Smooth muscle cell (in vitro differentiated cells): ENCODE measurements around the gene FCF1. TPM values are rescaled to one million over a fixed set of nuclear protein-coding genes. Genes with fewer than 3 reads are reported as not detected.

ENCODE experiments used
- DNase-seq: peaks from one replicate; lab custom pipeline; 2025; ENCODE audit not compliant: unreplicated experiment; lab: John Stamatoyannopoulos, UW
- H2AFZ ChIP-seq: fragments of 200-600 bp; sonication (generic); 2 replicates; pipeline ENCODE4 v1.6.0; 2016; ENCODE audit warnings: antibody characterized with exemption, low read depth, mild to moderate bottlenecking
- H3F3A ChIP-seq: fragments of 200-600 bp; sonication (generic); 2 replicates; pipeline ENCODE4 v1.6.0; 2017; ENCODE audit warnings: antibody characterized with exemption, low read depth
- H3K27ac ChIP-seq: fragments of 200-600 bp; sonication (generic); 2 replicates; pipeline ENCODE4 v1.5.1; 2016; ENCODE audit warnings: low read depth, mild to moderate bottlenecking
- H3K27me3 ChIP-seq: fragments of 200-600 bp; sonication (generic); 2 replicates; pipeline ENCODE4 v1.6.1; 2016; ENCODE audit warnings: low read depth, mild to moderate bottlenecking
- H3K36me3 ChIP-seq: fragments of 200-600 bp; sonication (generic); 2 replicates; pipeline ENCODE4 v1.5.1; 2016; ENCODE audit warnings: low read depth
- H3K4me1 ChIP-seq: fragments of 200-600 bp; sonication (generic); 2 replicates; pipeline ENCODE4 v1.5.1; 2016; ENCODE audit warnings: low read depth
- H3K4me2 ChIP-seq: fragments of 200-600 bp; sonication (generic); 2 replicates; pipeline ENCODE4 v1.6.0; 2016; ENCODE audit warnings: mild to moderate bottlenecking
- H3K4me3 ChIP-seq: fragments of 200-600 bp; sonication (generic); 2 replicates; pipeline ENCODE4 v1.5.1; 2016; ENCODE audit warnings: mild to moderate bottlenecking
- H3K79me2 ChIP-seq: fragments of 200-600 bp; sonication (generic); 2 replicates; pipeline ENCODE4 v1.6.0; 2016; ENCODE audit warnings: low read depth, mild to moderate bottlenecking
- H3K9ac ChIP-seq: fragments of 200-600 bp; sonication (generic); 2 replicates; pipeline ENCODE4 v1.6.0; 2016; ENCODE audit warnings: low read depth
- H3K9me3 ChIP-seq: fragments of 200-600 bp; sonication (generic); replicated peaks from 2 replicates; pipeline ENCODE4 v1.5.1; 2016; ENCODE audit warnings: low read depth
- H4K20me1 ChIP-seq: fragments of 200-600 bp; sonication (generic); 2 replicates; pipeline ENCODE4 v1.6.0; 2016; ENCODE audit warnings: low read depth
- WGBS: methylation state at CpG from one replicate; pipeline ENCODE4 v1.1.7; 2016; ENCODE audit warnings: low lambda C conversion rate; 5-methylcytosine and 5-hydroxymethylcytosine counted together
- polyA plus RNA-seq: library from polyadenylated mRNA; unstranded; fragments of >200 nt; fragmentation: Nextera tagmentation; extraction: Ambion mirVana; gene quantifications from 2 replicates; pipeline ENCODE4 v1.2.1, GENCODE V29; 2016
- total RNA-seq: library from RNA; depleted of rRNA; stranded (reverse); fragments of >200 nt; gene quantifications from 2 replicates; pipeline ENCODE4 v1.2.3, GENCODE V29; 2014
- TF ChIP-seq, protein P1 (sequence below): fragments of 200-600 bp; sonication (generic); IDR thresholded peaks from 2 replicates; pipeline ENCODE4 v1.5.1; 2017; ENCODE audit warnings: borderline replicate concordance, mild to moderate bottlenecking, antibody characterized with exemption; ENCODE audit not compliant: insufficient read depth, poor library complexity, severe bottlenecking

Gene FCF1
- total and polyA plus RNA-seq, 2 experiments from 2014 or later, result 14.6 to 36.2 TPM

DNA sequence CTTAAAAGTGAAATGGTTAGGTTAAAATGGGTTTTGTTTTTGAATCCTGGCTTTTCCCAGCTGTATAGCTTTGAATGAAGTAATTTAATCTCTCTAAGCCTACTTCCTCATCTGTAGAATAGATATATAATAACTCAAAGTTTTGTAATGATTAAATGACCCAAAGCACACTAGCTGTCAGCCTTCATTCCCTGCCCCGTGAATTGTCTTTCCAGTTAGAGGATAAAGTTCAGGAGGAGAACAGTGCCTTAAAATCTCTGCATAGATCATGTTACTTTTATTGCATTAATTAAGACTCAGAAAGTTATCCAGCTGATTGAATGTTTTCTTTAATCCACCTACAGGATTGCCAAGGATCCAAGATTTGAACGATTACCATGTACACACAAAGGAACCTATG lies 19.4 kb downstream of the FCF1 start:
- no peaks in the 10 kb centered on the region for H4K20me1 ChIP-seq
- no peak overlapping the region for H2AFZ ChIP-seq
- TF ChIP-seq, protein P1, sequence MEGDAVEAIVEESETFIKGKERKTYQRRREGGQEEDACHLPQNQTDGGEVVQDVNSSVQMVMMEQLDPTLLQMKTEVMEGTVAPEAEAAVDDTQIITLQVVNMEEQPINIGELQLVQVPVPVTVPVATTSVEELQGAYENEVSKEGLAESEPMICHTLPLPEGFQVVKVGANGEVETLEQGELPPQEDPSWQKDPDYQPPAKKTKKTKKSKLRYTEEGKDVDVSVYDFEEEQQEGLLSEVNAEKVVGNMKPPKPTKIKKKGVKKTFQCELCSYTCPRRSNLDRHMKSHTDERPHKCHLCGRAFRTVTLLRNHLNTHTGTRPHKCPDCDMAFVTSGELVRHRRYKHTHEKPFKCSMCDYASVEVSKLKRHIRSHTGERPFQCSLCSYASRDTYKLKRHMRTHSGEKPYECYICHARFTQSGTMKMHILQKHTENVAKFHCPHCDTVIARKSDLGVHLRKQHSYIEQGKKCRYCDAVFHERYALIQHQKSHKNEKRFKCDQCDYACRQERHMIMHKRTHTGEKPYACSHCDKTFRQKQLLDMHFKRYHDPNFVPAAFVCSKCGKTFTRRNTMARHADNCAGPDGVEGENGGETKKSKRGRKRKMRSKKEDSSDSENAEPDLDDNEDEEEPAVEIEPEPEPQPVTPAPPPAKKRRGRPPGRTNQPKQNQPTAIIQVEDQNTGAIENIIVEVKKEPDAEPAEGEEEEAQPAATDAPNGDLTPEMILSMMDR, result no peak
- H3K27me3 ChIP-seq, result no peaks in the 10 kb centered on the region
- H3F3A ChIP-seq, result no peaks in the 10 kb centered on the region
- WGBS, result 96% methylated on average over 2 of the region's 2 CpGs
- no peak overlapping the region for H3K27ac ChIP-seq
- H3K9ac ChIP-seq, result no peak overlapping the region
- no peak overlapping the region for H3K4me2 ChIP-seq
- no peaks in the 10 kb centered on the region for H3K79me2 ChIP-seq
- H3K36me3 ChIP-seq, result peaks cover 15% of the 10 kb centered on the region
- no peak overlapping the region for H3K4me3 ChIP-seq
- no peak for DNase-seq
- no peaks in the 10 kb centered on the region for H3K9me3 ChIP-seq
- no peaks in the 10 kb centered on the region for H3K4me1 ChIP-seq

DNA sequence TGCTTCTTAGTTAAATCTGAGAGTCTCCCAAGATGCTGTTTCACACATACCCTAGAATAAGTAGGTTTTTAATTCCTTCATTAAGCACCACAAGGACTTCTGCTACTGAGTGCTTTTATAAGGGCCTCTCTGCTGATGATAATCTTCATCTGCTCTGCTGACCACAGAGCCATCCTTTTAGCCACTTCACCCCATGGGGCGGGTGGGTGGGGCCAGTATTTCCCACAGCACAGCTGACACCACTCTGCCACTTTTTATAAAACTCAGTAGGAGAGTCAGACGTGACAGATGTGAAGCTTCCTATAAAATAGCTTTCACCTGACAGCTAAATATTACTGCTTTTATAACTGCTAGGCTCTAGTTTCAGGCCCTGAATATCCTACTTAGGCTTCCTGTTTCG lies 20.3 kb downstream of the FCF1 start:
- Histone ChIP-seq H3K4me2 (no peak overlapping the region), H3K79me2 (no peaks in the 10 kb centered on the region), H3F3A (no peaks in the 10 kb centered on the region), H3K4me3 (no peak overlapping the region), H2AFZ (no peak overlapping the region), H4K20me1 (no peaks in the 10 kb centered on the region), H3K4me1 (no peaks in the 10 kb centered on the region), H3K36me3 (peaks cover 15% of the 10 kb centered on the region), H3K9me3 (no peaks in the 10 kb centered on the region), H3K27ac (no peak overlapping the region), H3K9ac (no peak overlapping the region), H3K27me3 (no peaks in the 10 kb centered on the region)
- DNase-seq, result no peak
- 88% methylated on average over 3 of the region's 3 CpGs for WGBS
- TF ChIP-seq, protein P1, result no peak

DNA sequence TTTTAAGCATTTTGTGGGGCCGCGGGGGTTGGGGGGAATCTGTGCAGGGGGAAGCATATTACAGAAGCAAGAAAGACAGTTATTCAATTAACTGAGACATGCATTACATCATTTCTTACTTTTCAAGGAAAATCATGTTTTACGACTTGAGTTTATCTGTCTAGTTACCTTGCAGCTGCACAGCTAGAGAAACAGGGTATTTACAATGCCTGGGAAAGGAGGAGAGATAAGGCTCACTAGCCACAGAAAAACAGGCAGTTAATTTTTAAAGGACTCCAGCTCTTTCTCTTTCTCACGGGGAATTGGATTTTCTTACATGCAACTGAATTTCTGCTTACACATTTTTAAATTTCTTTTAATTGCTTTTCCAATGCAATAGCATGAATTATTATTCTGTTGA lies 22.2 kb downstream of the FCF1 start:
- no peak overlapping the region for H3K4me2 ChIP-seq
- no peaks in the 10 kb centered on the region for H3K27me3 ChIP-seq
- 76% methylated on average over 4 of the region's 4 CpGs for WGBS
- H3K27ac ChIP-seq, result no peak overlapping the region
- TF ChIP-seq, protein P1, result no peak
- H4K20me1 ChIP-seq, result no peaks in the 10 kb centered on the region
- H3K36me3 ChIP-seq, result peaks cover 15% of the 10 kb centered on the region
- H3K9me3 ChIP-seq, result no peaks in the 10 kb centered on the region
- H3F3A ChIP-seq, result no peaks in the 10 kb centered on the region
- H3K4me1 ChIP-seq, result no peaks in the 10 kb centered on the region
- H3K4me3 ChIP-seq, result no peak overlapping the region
- no peak overlapping the region for H2AFZ ChIP-seq
- H3K79me2 ChIP-seq, result no peaks in the 10 kb centered on the region
- DNase-seq, result no peak
- H3K9ac ChIP-seq, result no peak overlapping the region

DNA sequence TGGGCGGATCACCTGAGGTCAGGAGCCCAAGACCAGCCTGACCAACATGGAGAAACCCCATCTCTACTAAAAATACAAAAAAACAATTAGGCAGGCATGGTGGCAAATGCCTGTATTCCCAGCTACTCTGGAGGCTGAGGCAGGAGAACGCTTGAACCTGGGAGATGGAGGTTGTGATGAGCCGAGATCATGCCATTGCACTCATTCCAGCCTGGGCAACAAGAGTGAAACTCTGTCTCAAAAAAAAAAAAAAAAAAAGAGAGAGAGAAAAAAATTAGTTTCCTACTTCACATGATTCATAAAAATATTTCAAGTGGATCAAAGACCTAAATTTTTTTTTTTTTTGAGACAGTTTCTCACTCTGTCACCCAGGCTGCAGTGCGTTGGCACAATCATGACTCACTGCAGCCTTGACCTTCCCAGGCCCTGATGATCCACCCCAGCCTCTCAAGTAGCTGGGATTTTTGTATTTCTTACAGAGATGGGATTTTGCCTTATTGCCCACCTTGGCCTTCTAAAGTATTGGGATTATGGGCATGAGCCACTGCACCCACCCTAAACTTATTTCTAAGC lies 24.9 kb downstream of the FCF1 start:
- H3K27me3 ChIP-seq, result no peaks in the 10 kb centered on the region
- WGBS, result 95% methylated on average over 4 of the region's 4 CpGs
- peaks cover 15% of the 10 kb centered on the region for H3K36me3 ChIP-seq
- no peak overlapping the region for H3K4me2 ChIP-seq
- H3K27ac ChIP-seq, result no peak overlapping the region
- H4K20me1 ChIP-seq, result no peaks in the 10 kb centered on the region
- no peak for DNase-seq
- H3K4me1 ChIP-seq, result no peaks in the 10 kb centered on the region
- no peaks in the 10 kb centered on the region for H3F3A ChIP-seq
- no peak overlapping the region for H3K4me3 ChIP-seq
- no peak overlapping the region for H3K9ac ChIP-seq
- H3K79me2 ChIP-seq, result no peaks in the 10 kb centered on the region
- TF ChIP-seq, protein P1, result no peak
- H3K9me3 ChIP-seq, result no peaks in the 10 kb centered on the region
- H2AFZ ChIP-seq, result no peak overlapping the region
